ENCODE results near the gene CCL2.
A peak's percentile ranks its signal among the peaks of the same experiment; 100 is the strongest.

The CCL2 gene

GRCh38 chr17:34246881-34247280 lies 8.2 kb upstream of the CCL2 start:
- no peaks in the 10 kb centered on the region for H3K36me3 ChIP-seq
- TF ChIP-seq CTCF (IDR thresholded peaks at IDR 0.05): no peak
- no peak for DNase-seq
- intact Hi-C loops (cut with DNase I; ENCODE audit: low total_unique reads): no loop called here
- no peaks in the 10 kb centered on the region for H3K9me3 ChIP-seq
- H3K27ac ChIP-seq: peak overlapping the region; percentile 74 to 81
- no peak overlapping the region for H3K4me3 ChIP-seq
- H3K27me3 ChIP-seq: no peaks in the 10 kb centered on the region
- peaks cover 3 to 60% (median 45%) of the 10 kb centered on the region in 4 donors for H3K4me1 ChIP-seq

- H3K4me1 ChIP-seq: peaks cover 14 to 69% (median 62%) of the 10 kb centered on the region in 4 donors
- no peaks in the 10 kb centered on the region for H3K27me3 ChIP-seq
- no peak overlapping the region for H3K4me3 ChIP-seq
- H3K36me3 ChIP-seq: no peaks in the 10 kb centered on the region
- H3K9me3 ChIP-seq: no peaks in the 10 kb centered on the region
- no peak for DNase-seq
- TF ChIP-seq CTCF (IDR thresholded peaks at IDR 0.05): no peak
- intact Hi-C loops (cut with DNase I; ENCODE audit: low total_unique reads): no loop called here
- H3K27ac ChIP-seq: peak overlapping the region; percentile 74 to 81
Measured at GRCh38 chr17:34248511-34249024, 6.5 kb upstream of the CCL2 start.

GRCh38 chr17:34249061-34249460 lies 6.0 kb upstream of the CCL2 start:
- no peak for DNase-seq
- Histone ChIP-seq H3K4me3 (no peak overlapping the region), H3K9me3 (no peaks in the 10 kb centered on the region), H3K36me3 (no peaks in the 10 kb centered on the region), H3K27me3 (no peaks in the 10 kb centered on the region), H3K27ac (peak overlapping the region; percentile 74 to 81), H3K4me1 (peaks cover 14 to 74% (median 66%) of the 10 kb centered on the region in 4 donors)
- intact Hi-C loops (cut with DNase I; ENCODE audit: low total_unique reads): no loop called here
- TF ChIP-seq CTCF (IDR thresholded peaks at IDR 0.05): no peak

GRCh38 chr17:34249478-34249877 lies 5.6 kb upstream of the CCL2 start:
- intact Hi-C loops (cut with DNase I; ENCODE audit: low total_unique reads): no loop called here
- no peak for DNase-seq
- Histone ChIP-seq H3K4me3 (no peak overlapping the region), H3K27ac (peak overlapping the region; percentile 74 to 81), H3K4me1 (peaks cover 14 to 78% (median 70%) of the 10 kb centered on the region in 4 donors), H3K9me3 (no peaks in the 10 kb centered on the region), H3K27me3 (no peaks in the 10 kb centered on the region), H3K36me3 (no peaks in the 10 kb centered on the region)
- TF ChIP-seq CTCF (IDR thresholded peaks at IDR 0.05): no peak

- no peak for DNase-seq
- no peaks in the 10 kb centered on the region for H3K9me3 ChIP-seq
- no peaks in the 10 kb centered on the region for H3K36me3 ChIP-seq
- TF ChIP-seq CTCF (IDR thresholded peaks at IDR 0.05): no peak
- no peaks in the 10 kb centered on the region for H3K27me3 ChIP-seq
- H3K27ac ChIP-seq: peak overlapping the region; percentile 74 to 81
- H3K4me1 ChIP-seq: peaks cover 14 to 95% (median 84%) of the 10 kb centered on the region in 4 donors
- no peak overlapping the region for H3K4me3 ChIP-seq
- intact Hi-C loops (cut with DNase I; ENCODE audit: low total_unique reads): no loop called here
Measured at GRCh38 chr17:34251186-34251585, 3.9 kb upstream of the CCL2 start.

GRCh38 chr17:34252095-34252443 lies 3.0 kb upstream of the CCL2 start:
- H3K4me1 ChIP-seq: peaks cover 14 to 96% (median 89%) of the 10 kb centered on the region in 4 donors
- H3K4me3 ChIP-seq: no peak overlapping the region
- H3K27me3 ChIP-seq: no peaks in the 10 kb centered on the region
- H3K36me3 ChIP-seq: no peaks in the 10 kb centered on the region
- TF ChIP-seq CTCF (IDR thresholded peaks at IDR 0.05): no peak
- H3K27ac ChIP-seq: peak overlapping the region; percentile 74 to 81
- no peaks in the 10 kb centered on the region for H3K9me3 ChIP-seq
- intact Hi-C loops (cut with DNase I; ENCODE audit: low total_unique reads): no loop called here
- DNase-seq: no peak
